Parathyroid adenoma (tissue), 2 donors: ENCODE measurements around the gene PIP5KL1.
A peak's percentile ranks its signal among the peaks of the same experiment; 100 is the strongest.

Source experiments
- H2AFZ ChIP-seq: fragments of 300-600 bp; sonication (generic); one replicate; pipeline ENCODE4 v1.7.0; 2017; ENCODE audit warnings: antibody characterized with exemption, mild to moderate bottlenecking
- H3K27ac ChIP-seq: fragments of 300-600 bp; sonication (generic); one replicate; pipeline ENCODE4 v1.7.0; 2017
- H3K27me3 ChIP-seq: fragments of 300-600 bp; sonication (generic); one replicate; pipeline ENCODE4 v1.7.0; 2017; ENCODE audit warnings: low read length; ENCODE audit not compliant: control insufficient read depth, insufficient read depth
- H3K36me3 ChIP-seq: fragments of 300-600 bp; sonication (generic); one replicate; pipeline ENCODE4 v1.7.0; 2017; ENCODE audit warnings: low read length; ENCODE audit not compliant: control insufficient read depth, insufficient read depth
- H3K4me1 ChIP-seq: fragments of 300-600 bp; sonication (generic); one replicate; pipeline ENCODE4 v1.7.0; 2017; ENCODE audit warnings: control low read depth
- H3K4me2 ChIP-seq: fragments of 300-600 bp; sonication (generic); one replicate; pipeline ENCODE4 v1.7.0; 2017; ENCODE audit warnings: low read length
- H3K4me3 ChIP-seq: fragments of 300-600 bp; sonication (generic); one replicate; pipeline ENCODE4 v1.7.0; 2017; ENCODE audit warnings: low read depth, low read length
- H3K79me2 ChIP-seq: fragments of 300-600 bp; sonication (generic); one replicate; pipeline ENCODE4 v1.7.0; 2017; ENCODE audit warnings: control low read depth
- H3K9ac ChIP-seq: fragments of 300-600 bp; sonication (generic); one replicate; pipeline ENCODE4 v1.7.0; 2017; ENCODE audit warnings: mild to moderate bottlenecking
- H3K9me3 ChIP-seq: fragments of 300-600 bp; sonication (generic); one replicate; pipeline ENCODE4 v1.7.0; 2017; ENCODE audit warnings: low read length; ENCODE audit not compliant: control insufficient read depth
- CTCF ChIP-seq: fragments of 300-600 bp; sonication (generic); IDR thresholded peaks from one replicate; pipeline ENCODE4 v1.7.0; 2017; ENCODE audit warnings: antibody characterized with exemption, mild to moderate bottlenecking
- donor health status: primary hyperparathyroidism.

PIP5KL1 gene

GRCh38 chr9:127904561-127905003, 26.0 kb downstream of the PIP5KL1 start:
- no peak overlapping the region for H3K4me2 ChIP-seq
- peak overlapping the region; percentile 47 for H3K27ac ChIP-seq
- H3K79me2 ChIP-seq = no peaks in the 10 kb centered on the region
- no peaks in the 10 kb centered on the region for H3K36me3 ChIP-seq
- TF ChIP-seq CTCF = no peak
- H3K4me1 ChIP-seq = peaks cover 3% of the 10 kb centered on the region
- no peak overlapping the region for H2AFZ ChIP-seq
- H3K4me3 ChIP-seq = no peak overlapping the region
- H3K27me3 ChIP-seq = no peaks in the 10 kb centered on the region
- H3K9ac ChIP-seq = no peak overlapping the region
- no peaks in the 10 kb centered on the region for H3K9me3 ChIP-seq

- Histone ChIP-seq H3K9ac (no peak overlapping the region), H3K4me1 (peaks cover 3% of the 10 kb centered on the region), H3K27me3 (no peaks in the 10 kb centered on the region), H3K9me3 (no peaks in the 10 kb centered on the region), H3K79me2 (no peaks in the 10 kb centered on the region), H3K4me3 (no peak overlapping the region), H2AFZ (no peak overlapping the region), H3K4me2 (peak overlapping the region; percentile 7), H3K27ac (peak overlapping the region; percentile 47), H3K36me3 (no peaks in the 10 kb centered on the region)
- no peak for TF ChIP-seq CTCF
Observed at GRCh38 chr9:127903557-127904475, 26.8 kb downstream of the PIP5KL1 start.

GRCh38 chr9:127899128-127899943, 31.2 kb downstream of the PIP5KL1 start, which contains the start of gene ST6GALNAC6:
TSS of gene ST6GALNAC6 (minus strand) at chr9:127899603. CDS start at chr9:127897981, 1,622 bp downstream.
- peaks cover 3% of the 10 kb centered on the region for H3K4me1 ChIP-seq

GRCh38 chr9:127898433-127899127, 32.0 kb downstream of the PIP5KL1 start:
- Histone ChIP-seq H3K27me3 (no peaks in the 10 kb centered on the region), H3K4me1 (peaks cover 3% of the 10 kb centered on the region), H3K79me2 (no peaks in the 10 kb centered on the region), H3K36me3 (no peaks in the 10 kb centered on the region), H3K9me3 (no peaks in the 10 kb centered on the region), H3K4me2 (peak overlapping the region; percentile 94), H3K27ac (peak overlapping the region; percentile 68), H3K4me3 (peak overlapping the region; percentile 88), H3K9ac (no peak overlapping the region), H2AFZ (peak overlapping the region; percentile 73)
- TF ChIP-seq CTCF = no peak

More at GRCh38 chr9:127899128-127899943, 31.2 kb downstream of the PIP5KL1 start, which contains the start of gene ST6GALNAC6:
- peak within 1 kb of the TSS; percentile 94 for H3K4me2 ChIP-seq
- H3K79me2 ChIP-seq = no peaks in the 10 kb centered on the region
- H3K4me3 ChIP-seq = peak within 1 kb of the TSS; percentile 88
- H3K9me3 ChIP-seq = no peaks in the 10 kb centered on the region
- no peak for TF ChIP-seq CTCF
- H3K9ac ChIP-seq = no peak within 1 kb of the TSS
- peak within 1 kb of the TSS; percentile 73 for H2AFZ ChIP-seq
- H3K27ac ChIP-seq = peak within 1 kb of the TSS; percentile 68
- H3K27me3 ChIP-seq = no peaks in the 10 kb centered on the region
- H3K36me3 ChIP-seq = no peaks in the 10 kb centered on the region
